HG02798 (cell line): ENCODE results near the gene PRR15L.
"Not testable (repeated sequence)": the region's sequence is repeated elsewhere in the genome, so short reads cannot be mapped to it uniquely, and the experiment has no call there.

ENCODE experiments used
- ATAC-seq: cut with Tn5 transposase; IDR thresholded peaks from one replicate; pipeline ENCODE4 v1.9.1; 2021; ENCODE audit warnings: mild to moderate bottlenecking; ENCODE audit not compliant: unreplicated experiment, poor library complexity

PRR15L gene

DNA sequence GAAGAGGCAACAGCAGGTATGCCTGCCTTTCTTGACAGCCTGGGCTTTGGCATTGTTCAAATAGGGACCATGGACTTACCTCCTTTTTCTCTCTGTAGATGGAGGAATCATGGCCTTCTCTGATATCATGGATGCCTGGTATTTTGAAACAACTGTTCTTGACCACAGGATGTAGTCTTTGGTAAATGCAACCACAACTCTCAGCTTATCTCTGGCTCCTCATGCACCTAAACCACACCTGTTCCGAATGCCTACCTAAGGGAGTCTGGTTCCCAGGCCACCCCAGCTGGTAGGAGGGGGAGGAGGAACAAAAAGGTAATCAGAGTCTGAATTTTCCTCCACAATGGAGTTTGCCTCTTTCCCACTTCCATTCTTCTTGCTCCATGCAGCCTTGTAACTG, 32.0 kb upstream of the PRR15L start:
- no peak for ATAC-seq

- no peak for ATAC-seq
Observed at GRCh38 chr17:47989159-47989558, 31.5 kb upstream of the PRR15L start.

DNA sequence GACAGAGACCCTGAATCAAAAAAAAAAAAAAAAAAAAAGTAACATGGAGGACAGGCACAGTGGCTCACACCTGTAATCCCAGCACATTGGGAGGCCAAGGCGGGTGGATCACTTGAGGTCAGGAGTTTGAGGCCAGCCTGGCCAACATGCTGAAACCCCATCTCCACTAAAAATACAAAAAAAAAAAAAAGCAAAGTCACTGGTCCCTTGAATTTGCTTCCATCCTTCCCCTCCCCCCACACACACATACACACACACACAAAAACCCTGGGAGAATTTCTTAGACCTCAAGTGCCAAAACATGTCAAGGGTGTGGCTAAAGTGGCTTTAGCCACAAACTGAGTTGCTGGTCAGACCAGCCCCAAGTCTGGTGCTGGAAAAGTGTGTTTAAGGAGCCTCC, 30.8 kb upstream of the PRR15L start:
- not testable (repeated sequence) for ATAC-seq

DNA sequence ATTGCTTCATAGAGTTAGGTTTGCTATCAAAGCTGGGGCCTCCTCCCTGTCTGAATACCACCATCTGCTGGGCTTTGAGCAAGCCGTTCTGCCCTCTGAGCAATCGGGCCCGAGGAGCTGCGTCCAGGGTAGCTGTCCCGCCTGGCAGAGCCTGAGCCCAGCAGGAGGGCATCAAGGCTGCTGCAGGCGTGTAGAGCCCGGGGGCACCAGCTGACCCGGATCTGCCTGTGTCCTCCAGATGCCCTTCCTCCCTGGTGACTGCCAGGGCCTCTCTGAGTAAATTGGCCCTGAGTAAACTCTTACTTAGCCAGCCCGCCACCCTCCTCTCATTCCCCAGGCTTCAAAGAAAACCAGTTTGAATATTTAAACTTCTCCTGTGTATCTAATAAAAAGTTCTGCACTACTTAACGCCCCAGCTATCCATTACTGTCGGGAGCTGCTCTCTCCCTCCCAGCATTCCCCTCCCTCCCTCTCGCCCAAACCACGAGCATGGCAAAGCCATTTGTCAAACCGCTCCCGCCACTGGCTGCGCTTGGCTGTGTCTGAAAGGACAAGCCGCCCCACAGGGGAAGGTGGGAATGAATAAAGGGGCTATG, 29.7 kb upstream of the PRR15L start:
- ATAC-seq: no peak

- ATAC-seq: no peak
Observed at GRCh38 chr17:47986520-47986919, 28.8 kb upstream of the PRR15L start.

DNA sequence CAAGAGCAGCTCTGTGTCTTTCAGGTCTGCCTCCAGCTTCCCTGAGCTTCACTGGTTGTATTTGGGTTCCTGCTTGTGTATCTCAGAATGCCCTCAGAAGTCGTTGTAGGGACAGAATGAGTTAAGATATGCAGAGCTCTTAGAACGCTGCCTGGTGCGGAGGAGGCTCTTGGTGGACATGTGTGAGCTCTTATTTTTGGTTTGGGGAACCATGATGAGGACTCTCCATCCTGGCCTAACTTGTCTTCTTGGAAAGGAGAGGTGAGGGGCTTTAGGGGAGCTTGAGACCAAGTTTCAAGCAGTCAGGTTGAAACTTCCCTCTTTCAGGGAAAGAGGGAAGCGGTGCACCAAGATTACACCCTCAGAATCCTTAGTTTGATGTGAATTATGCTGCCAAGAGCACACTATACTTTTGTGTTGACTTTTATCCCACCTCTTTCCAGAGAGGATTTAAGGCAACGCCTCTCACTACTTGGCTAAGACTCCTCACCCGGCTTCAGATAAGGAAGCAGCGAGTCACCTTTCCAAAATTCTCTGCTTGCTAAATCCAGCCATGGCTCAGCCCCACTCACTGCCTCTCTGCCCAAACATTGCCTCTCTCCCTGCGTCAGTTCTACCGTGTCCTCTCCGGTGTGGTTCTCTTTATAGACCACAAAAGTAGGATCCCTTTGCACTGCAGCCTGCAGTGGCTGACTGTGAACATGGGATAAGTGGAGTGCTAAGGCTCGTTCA, 26.0 kb upstream of the PRR15L start:
- ATAC-seq: no peak

- no peak for ATAC-seq
Observed at GRCh38 chr17:47982645-47983390, 25.1 kb upstream of the PRR15L start.

DNA sequence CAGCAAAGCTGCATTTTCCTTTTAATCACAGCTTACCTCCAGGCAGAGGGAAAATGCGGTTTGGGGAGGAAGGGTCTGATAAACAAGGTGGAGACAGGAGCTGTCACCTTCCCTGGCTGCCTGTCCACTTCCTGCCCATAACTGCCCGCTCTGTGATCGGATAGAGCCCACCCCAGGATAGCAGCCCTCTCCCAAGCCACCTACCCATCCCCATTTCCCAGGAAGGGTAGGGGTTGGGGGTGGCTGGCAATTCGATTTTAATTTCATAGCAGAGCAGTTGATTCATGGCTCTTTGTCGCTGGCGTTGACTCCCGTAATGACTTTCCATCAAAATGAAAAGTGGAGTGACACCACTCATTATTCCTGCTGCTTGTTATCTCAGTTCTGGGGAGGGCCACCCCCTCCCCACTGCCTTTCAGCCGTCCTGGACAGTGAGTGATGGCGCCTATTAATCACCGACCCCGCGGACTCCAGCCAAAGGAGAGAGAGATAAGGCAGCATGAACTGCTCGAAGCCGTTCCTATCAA, 24.5 kb upstream of the PRR15L start:
- ATAC-seq: no peak

DNA sequence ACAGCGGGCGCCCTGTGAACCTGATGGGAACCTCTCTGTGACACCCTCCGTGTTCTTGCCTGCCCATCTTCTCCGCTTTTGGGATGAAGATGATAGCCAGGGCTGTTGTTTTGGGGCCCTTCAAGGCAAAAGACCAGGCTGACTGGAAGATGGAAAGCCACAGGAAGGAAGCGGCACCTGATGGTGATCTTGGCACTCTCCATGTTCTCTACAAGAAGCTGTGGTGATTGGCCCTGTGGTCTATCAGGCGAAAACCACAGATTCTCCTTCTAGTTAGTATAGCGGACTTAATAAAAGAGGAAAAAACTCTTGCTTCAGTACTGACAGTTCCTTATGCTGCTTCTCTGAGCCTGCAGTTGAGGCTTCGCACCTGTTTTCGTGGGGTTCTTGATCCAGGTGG, 23.8 kb upstream of the PRR15L start:
- ATAC-seq: no peak

- no peak for ATAC-seq
Observed at GRCh38 chr17:47980541-47980940, 22.9 kb upstream of the PRR15L start.

DNA sequence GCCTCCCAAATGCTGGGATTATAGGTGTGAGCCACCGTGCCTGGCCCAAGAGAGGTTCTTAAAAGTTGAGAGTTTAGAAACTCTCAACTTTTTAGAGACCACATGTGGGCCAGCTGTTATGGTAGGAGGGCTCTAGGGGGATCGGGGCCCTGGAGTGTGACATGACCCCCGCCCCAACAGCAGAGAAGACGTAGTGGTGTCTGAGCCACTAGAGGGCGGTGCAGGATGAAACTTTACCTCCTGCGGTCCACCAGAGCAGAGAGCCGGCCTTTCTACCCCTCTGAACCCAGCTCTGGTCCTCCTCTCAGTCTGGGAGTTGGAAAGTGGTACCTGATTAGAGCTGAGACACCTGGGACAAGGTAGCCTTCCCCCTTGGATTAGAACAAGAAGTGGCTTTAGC, 20.6 kb upstream of the PRR15L start:
- ATAC-seq: no peak

DNA sequence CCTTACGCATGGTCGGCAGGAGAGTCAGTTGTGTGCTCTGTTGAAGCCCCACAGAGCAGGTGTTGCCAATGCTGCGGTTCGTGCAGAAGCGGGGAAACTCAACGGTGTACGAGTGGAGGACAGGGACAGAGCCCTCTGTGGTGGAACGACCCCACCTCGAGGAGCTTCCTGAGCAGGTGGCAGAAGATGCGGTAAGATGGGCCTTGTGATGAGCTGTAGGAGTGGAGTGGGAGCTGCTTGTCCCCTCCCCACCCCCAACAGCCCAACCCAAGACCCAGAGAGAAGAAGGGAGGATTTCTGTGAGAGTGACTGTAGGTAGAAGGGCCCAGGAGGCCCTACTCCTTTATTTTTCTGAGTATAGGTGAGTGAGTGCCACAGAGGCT, 18.1 kb upstream of the PRR15L start:
- ATAC-seq: no peak

DNA sequence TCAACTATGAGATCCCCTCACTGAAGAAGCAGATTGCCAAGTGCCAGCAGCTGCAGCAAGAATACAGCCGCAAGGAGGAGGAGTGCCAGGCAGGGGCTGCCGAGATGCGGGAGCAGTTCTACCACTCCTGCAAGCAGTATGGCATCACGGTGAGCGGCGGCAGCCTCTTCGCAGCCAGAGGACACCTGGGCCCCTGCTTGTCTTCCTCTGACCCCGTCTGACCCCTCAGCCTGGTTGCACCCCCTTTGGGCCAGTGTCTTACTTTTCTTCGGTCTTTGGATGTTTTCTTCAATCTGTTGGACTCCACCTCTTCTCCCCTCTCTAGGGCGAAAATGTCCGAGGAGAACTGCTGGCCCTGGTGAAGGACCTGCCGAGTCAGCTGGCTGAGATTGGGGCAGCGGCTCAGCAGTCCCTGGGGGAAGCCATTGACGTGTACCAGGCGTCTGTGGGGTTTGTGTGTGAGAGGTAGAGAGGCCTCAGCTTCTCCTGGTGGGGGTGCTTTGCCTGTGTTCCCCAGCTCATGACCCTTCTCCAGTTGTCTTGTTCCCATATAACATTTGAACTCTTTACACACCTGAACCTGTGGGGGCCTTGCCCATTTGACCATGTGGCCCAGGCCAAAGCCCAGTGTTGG, 17.6 kb upstream of the PRR15L start:
- ATAC-seq: no peak

- ATAC-seq: no peak
Observed at GRCh38 chr17:47973541-47973940, 15.9 kb upstream of the PRR15L start.

- ATAC-seq: peak; percentile 98
Observed at GRCh38 chr17:47970725-47971499, 13.2 kb upstream of the PRR15L start, which contains the start of gene CDK5RAP3. Gene CDK5RAP3, plus strand, starts transcription at chr17:47971113. Its CDS starts 34 bp downstream, at chr17:47971147.

DNA sequence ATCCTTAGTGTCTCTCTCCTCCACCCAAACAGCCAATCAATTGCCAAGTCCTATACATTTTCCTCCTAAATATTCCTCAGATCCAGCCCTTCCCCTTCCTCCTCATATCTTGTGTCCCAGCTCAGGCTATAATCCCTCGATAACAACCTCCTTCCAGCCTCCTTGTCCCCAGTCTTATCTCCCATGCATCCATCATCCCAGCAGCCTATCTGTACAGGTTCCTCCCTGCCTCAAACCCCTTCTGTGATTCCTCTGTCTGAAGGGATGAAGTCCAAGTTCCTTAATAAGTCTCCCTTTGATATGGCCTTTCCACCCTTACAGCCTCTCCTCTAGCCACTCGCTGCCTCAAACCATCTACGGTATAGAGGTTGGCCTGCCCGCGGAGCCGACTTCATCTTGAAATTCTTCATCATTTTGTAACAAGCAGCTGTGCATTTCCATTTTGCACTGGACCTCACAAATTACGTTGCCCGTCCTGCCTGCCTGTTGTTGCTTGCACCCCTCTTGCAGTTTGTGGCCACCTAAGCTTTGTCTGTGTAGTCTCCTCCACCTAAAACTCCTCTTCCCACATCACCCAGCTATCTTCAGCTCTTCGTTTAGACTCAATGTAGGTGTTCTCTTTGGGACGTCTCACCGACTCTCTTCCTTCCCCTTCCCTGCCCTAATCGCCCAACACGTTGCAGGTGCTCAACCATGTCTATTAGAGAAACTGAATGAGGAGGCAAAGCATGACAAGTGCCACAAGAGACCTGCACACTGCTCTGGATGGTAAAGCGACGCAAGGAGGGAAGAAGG, 12.4 kb upstream of the PRR15L start:
- ATAC-seq: no peak

GRCh38 chr17:47968836-47969235, 11.2 kb upstream of the PRR15L start:
- ATAC-seq: no peak

- no peak for ATAC-seq
Observed at GRCh38 chr17:47967607-47968252, 10.0 kb upstream of the PRR15L start.

DNA sequence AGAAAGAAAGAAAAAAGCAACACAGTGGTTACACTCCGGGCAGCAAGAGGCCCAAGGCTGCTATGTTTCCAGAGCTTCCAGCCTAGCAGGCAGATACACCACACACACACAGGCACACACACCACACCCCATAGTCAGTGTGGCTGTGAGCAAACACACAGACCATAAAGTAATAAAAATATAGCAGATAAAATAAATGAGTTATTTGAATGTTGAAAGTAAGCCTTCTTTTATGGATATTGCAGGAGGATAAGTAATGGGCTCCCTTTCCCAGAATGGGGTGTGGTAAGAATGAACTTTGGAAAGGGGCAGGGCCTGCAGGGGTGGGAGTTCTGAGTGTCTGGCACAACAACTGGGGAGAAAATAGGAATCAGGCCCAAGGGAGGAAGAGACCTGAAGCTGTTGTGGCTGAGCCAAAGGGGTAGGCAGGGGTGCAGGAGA, 8.4 kb upstream of the PRR15L start:
- ATAC-seq: no peak
